ENCODE data around the gene SERPINB3.
"Not testable (repeated sequence)": the region's sequence is repeated elsewhere in the genome, so short reads cannot be mapped to it uniquely, and the experiment has no call there.

SERPINB3 gene

GRCh38 chr18:63646936-63647335, 14.8 kb downstream of the SERPINB3 start:
- DNase-seq (ENCODE audit: low read depth), result no peak

GRCh38 chr18:63644694-63645093, 17.0 kb downstream of the SERPINB3 start:
- not testable (repeated sequence) for DNase-seq (ENCODE audit: low read depth)

GRCh38 chr18:63644142-63644541, 17.6 kb downstream of the SERPINB3 start, which contains the start of gene SERPINB4:
Gene SERPINB4 (minus strand): TSS chr18:63644256. CDS start chr18:63643577, 679 bp downstream.
- not testable (repeated sequence) for DNase-seq (ENCODE audit: low read depth)

GRCh38 chr18:63642668-63643356, 18.9 kb downstream of the SERPINB3 start:
- DNase-seq (ENCODE audit: low read depth), result not testable (repeated sequence)

- DNase-seq (ENCODE audit: low read depth), result not testable (repeated sequence)
These were observed 20.5 kb downstream of the SERPINB3 start for GRCh38 chr18:63641157-63641680.

GRCh38 chr18:63637703-63638102, 24.0 kb downstream of the SERPINB3 start:
- DNase-seq (ENCODE audit: low read depth), result no peak

GRCh38 chr18:63627819-63628218, 33.9 kb downstream of the SERPINB3 start:
- no peak for DNase-seq (ENCODE audit: low read depth)

- DNase-seq (ENCODE audit: low read depth), result no peak
These were observed 35.3 kb downstream of the SERPINB3 start for GRCh38 chr18:63626431-63626830.

- no peak for DNase-seq (ENCODE audit: low read depth)
These were observed 36.8 kb downstream of the SERPINB3 start for GRCh38 chr18:63624863-63625262.

- no peak for DNase-seq (ENCODE audit: low read depth)
These were observed 42.0 kb downstream of the SERPINB3 start for GRCh38 chr18:63619661-63620060.

- DNase-seq (ENCODE audit: low read depth), result no peak
These were observed 43.8 kb downstream of the SERPINB3 start for GRCh38 chr18:63617915-63618234.

- no peak for DNase-seq (ENCODE audit: low read depth)
These were observed 44.4 kb downstream of the SERPINB3 start for GRCh38 chr18:63617049-63617914.

GRCh38 chr18:63613420-63613819, 48.3 kb downstream of the SERPINB3 start:
- DNase-seq (ENCODE audit: low read depth), result no peak

- no peak for DNase-seq (ENCODE audit: low read depth)
These were observed 55.2 kb downstream of the SERPINB3 start for GRCh38 chr18:63606526-63606925.
